Muscle of arm (tissue), 14 donors: ENCODE results near the gene FAM3C. TPM values are rescaled to one million over a fixed set of nuclear protein-coding genes. Genes with fewer than 3 reads are reported as not detected.
"Not testable (repeated sequence)": the region's sequence is repeated elsewhere in the genome, so short reads cannot be mapped to it uniquely, and the experiment has no call there.

ENCODE experiments used
- DNase-seq: peaks from one replicate; pipeline ENCODE4 v3.0.0-alpha.2; 2013
- long read RNA-seq, 11 donors: transcript quantifications; one replicate each; lab custom pipeline, GENCODE V29; 2026
- polyA plus RNA-seq, 12 donors: library from polyadenylated mRNA; unstranded; fragments of 120-200 nt; gene quantifications; one replicate each; pipeline ENCODE4 v1.2.1, GENCODE V29; 2013; ENCODE audit not compliant: insufficient read length in 12 of 12

Gene FAM3C, protein sequence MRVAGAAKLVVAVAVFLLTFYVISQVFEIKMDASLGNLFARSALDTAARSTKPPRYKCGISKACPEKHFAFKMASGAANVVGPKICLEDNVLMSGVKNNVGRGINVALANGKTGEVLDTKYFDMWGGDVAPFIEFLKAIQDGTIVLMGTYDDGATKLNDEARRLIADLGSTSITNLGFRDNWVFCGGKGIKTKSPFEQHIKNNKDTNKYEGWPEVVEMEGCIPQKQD
- 100 to 1,000 TPM in 6 of 12 donors, 10 to 100 TPM in 5, not detected in 1; 81.2 to 138 (median 105) TPM for polyA plus RNA-seq
- long read RNA-seq, donor 1, transcript FAM3C-201 (10 exons, 2,508 nt): major isoform, 40 of 56 reads
- long read RNA-seq, donor 1, transcript FAM3C-204 (2 exons, 567 nt): minor isoform, 11 of 56 reads
- long read RNA-seq, donor 1, partial matches to known transcripts: 5 of 56 reads
- long read RNA-seq, donor 1, other reads (novel, unspliced or antisense): 0 of 56 reads
- long read RNA-seq, donor 2, transcript FAM3C-201 (10 exons, 2,508 nt): major isoform, 33 of 77 reads
- long read RNA-seq, donor 2, partial matches to known transcripts: 36 of 77 reads
- long read RNA-seq, donor 2, other reads (novel, unspliced or antisense): 6 of 77 reads
- long read RNA-seq, donor 3, transcript FAM3C-201 (10 exons, 2,508 nt): major isoform, 23 of 26 reads
- long read RNA-seq, donor 3, partial matches to known transcripts: 0 of 26 reads
- long read RNA-seq, donor 3, other reads (novel, unspliced or antisense): 0 of 26 reads
- long read RNA-seq, donor 4, transcript FAM3C-201 (10 exons, 2,508 nt): major isoform, 14 of 16 reads
- long read RNA-seq, donor 4, partial matches to known transcripts: 0 of 16 reads
- long read RNA-seq, donor 4, other reads (novel, unspliced or antisense): 0 of 16 reads
- long read RNA-seq, donor 5, transcript FAM3C-201 (10 exons, 2,508 nt): major isoform, 39 of 40 reads
- long read RNA-seq, donor 5, partial matches to known transcripts: 0 of 40 reads
- long read RNA-seq, donor 5, other reads (novel, unspliced or antisense): 0 of 40 reads
- long read RNA-seq, donor 6, transcript FAM3C-201 (10 exons, 2,508 nt): major isoform, 19 of 20 reads
- long read RNA-seq, donor 6, partial matches to known transcripts: 0 of 20 reads
- long read RNA-seq, donor 6, other reads (novel, unspliced or antisense): 0 of 20 reads
- long read RNA-seq, donor 7, transcript FAM3C-201 (10 exons, 2,508 nt): major isoform, 17 of 20 reads
- long read RNA-seq, donor 7, partial matches to known transcripts: 0 of 20 reads
- long read RNA-seq, donor 7, other reads (novel, unspliced or antisense): 0 of 20 reads
- long read RNA-seq, donor 8, transcript FAM3C-201 (10 exons, 2,508 nt): major isoform, 49 of 57 reads
- long read RNA-seq, donor 8, partial matches to known transcripts: 0 of 57 reads
- long read RNA-seq, donor 8, other reads (novel, unspliced or antisense): 5 of 57 reads
- long read RNA-seq, donor 9, transcript FAM3C-201 (10 exons, 2,508 nt): major isoform, 23 of 24 reads
- long read RNA-seq, donor 9, partial matches to known transcripts: 0 of 24 reads
- long read RNA-seq, donor 9, other reads (novel, unspliced or antisense): 0 of 24 reads
- long read RNA-seq, donor 10, transcript FAM3C-201 (10 exons, 2,508 nt): major isoform, 40 of 44 reads
- long read RNA-seq, donor 10, partial matches to known transcripts: 0 of 44 reads
- long read RNA-seq, donor 10, other reads (novel, unspliced or antisense): 0 of 44 reads
- long read RNA-seq, donor 11, transcript FAM3C-201 (10 exons, 2,508 nt): major isoform, 43 of 45 reads
- long read RNA-seq, donor 11, partial matches to known transcripts: 0 of 45 reads
- long read RNA-seq, donor 11, other reads (novel, unspliced or antisense): 0 of 45 reads

GRCh38 chr7:121395961-121396757, at the start of gene FAM3C:
FAM3C (minus strand) TSS chr7:121396308; CDS start chr7:121382969, 13,339 bp downstream.
- peak; percentile 90 for DNase-seq

GRCh38 chr7:121442845-121443244, 46.7 kb upstream of the FAM3C start:
- no peak for DNase-seq

DNA sequence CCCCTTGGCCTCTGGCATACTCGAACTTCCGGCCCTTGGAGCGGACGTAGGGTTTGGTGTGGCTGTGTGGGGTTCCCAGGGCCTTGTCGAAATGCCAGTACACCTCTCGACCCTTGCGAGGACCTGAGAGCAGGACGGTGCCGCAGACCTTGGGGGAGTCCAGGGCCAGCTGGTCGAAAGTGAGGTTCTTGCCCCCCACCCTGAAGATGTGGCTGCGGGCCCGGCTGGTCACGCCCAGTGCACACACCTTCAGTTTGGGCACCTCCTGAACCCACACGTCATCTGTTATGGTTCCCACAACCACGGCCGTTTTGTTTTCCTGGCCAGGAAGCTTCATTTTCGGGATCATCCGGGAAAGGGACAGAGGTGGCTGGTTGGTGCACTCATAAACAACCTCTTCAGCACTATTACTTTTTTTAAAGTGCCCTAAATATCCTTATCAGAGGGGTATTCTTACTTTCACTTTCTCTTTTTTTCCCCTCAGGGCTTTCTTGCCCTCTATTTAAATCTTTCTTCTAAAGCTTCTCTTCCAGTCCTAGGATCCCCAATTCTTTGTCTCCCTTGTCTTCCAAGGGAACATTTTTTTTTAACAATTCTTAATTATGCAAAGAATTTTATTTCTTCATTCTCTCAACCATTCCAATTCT, 44.9 kb upstream of the FAM3C start:
- no peak for DNase-seq

GRCh38 chr7:121438043-121438955, 42.2 kb upstream of the FAM3C start:
- DNase-seq: not testable (repeated sequence)

DNA sequence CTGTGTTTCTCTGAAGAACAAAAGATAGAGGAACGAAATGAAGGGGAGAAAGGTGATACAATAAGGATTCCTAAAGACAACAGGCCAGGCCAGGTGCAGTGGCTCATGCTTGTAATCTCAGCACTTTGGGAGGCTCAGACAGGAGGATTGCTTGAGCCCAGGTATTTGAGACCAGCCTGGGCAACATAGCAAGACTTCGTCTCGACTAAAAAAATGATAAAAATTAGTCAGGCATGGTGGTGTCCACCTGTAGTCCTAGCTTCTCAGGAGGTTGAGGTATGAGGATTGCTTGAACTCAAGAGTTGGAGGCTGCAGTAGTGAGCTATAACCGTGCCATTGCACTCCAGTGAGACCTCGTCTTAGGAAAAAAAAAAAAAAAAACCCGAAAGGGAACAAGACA, 41.4 kb upstream of the FAM3C start:
- DNase-seq: no peak

- DNase-seq: no peak
These were observed 40.6 kb upstream of the FAM3C start for GRCh38 chr7:121436688-121437087.

- no peak for DNase-seq
These were observed 40.0 kb upstream of the FAM3C start for GRCh38 chr7:121436136-121436535.

GRCh38 chr7:121433775-121434174, 37.7 kb upstream of the FAM3C start:
- no peak for DNase-seq

DNA sequence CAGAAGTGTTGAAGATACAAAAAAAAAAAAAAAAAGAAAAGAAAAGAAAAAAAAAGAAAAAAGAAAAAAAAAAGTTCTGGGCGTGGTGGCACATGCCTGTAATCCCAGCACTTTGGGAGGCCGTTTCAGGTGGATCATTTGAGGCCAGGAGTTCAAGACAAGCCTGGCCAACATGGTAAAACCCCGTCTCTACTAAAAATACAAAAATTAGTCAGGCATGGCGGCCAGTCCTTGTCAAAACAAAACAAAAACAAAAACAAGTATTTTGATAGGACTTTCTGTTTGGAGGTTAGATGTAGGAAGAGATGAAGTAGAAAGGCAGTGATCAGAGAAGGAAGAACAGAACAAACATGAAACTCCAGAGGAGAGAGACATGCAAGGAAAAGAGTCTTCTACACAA, 36.4 kb upstream of the FAM3C start:
- not testable (repeated sequence) for DNase-seq

GRCh38 chr7:121431996-121432395, 35.9 kb upstream of the FAM3C start:
- DNase-seq: no peak

DNA sequence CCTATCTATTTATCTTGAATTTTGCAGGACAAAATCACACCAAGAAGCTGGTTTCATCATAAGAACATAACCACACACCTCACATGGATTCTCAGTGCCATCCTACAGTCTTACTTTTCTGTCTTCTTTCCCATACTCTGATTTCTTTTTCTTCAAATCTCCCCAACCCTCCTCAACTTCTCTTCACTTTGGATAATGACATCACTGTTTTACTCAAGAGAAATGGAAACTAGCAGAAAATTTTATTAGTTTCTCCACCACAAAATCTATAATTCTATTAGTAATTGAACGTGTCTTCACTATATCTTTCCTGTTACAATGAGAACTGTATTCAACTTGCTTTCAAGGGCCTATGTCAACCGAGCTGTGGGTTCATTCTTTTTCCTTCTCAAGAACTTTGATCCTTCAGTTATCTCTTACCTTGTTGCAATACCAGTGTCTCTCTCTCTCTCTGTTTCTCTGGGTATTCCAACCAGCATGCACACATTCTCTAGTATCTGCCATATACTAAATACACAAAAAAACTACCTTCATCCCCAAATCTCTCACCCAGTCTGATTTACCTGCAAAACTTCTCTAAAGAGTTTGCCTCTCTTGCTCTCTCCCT, 35.4 kb upstream of the FAM3C start:
- DNase-seq: no peak

DNA sequence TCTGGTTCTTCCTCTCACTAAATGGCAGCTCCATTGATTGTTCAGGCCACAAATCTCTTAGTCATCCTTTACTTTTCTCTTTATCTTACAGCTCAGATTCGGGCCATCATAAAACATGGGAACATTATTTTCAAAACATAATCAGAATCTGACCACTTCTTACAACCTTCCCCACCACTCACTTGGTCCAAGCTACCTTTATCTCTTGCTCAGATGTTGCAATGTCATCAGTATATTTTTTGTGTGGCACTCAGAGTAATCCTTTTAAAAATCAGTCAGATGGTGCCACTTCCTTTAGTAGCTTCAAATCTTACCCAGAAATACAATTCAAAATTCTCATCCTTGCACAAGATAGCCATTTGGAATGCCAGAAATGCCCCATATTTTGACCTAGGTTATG, 34.5 kb upstream of the FAM3C start:
- DNase-seq: no peak

DNA sequence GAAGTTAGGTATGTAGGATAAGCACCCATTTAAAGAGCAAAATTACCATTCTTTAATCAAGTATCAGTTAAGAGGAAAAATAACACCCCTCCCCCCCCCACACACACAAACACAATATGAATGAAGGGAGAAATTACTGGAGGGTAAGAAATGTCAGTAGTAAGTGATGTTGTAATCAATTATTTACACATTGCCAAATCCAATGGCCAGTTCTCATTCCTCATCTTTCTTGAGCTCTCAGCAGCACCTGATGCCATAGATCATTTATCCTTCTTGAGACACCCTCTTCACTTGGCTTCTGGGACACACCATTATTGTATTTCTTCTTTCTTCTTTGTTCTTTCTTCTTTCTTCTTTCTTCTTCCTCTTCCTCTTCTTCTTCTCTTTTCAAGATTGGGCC, 33.7 kb upstream of the FAM3C start:
- no peak for DNase-seq

- DNase-seq: no peak
These were observed 32.9 kb upstream of the FAM3C start for GRCh38 chr7:121428855-121429489.

GRCh38 chr7:121421743-121422142, 25.6 kb upstream of the FAM3C start:
- DNase-seq: not testable (repeated sequence)

DNA sequence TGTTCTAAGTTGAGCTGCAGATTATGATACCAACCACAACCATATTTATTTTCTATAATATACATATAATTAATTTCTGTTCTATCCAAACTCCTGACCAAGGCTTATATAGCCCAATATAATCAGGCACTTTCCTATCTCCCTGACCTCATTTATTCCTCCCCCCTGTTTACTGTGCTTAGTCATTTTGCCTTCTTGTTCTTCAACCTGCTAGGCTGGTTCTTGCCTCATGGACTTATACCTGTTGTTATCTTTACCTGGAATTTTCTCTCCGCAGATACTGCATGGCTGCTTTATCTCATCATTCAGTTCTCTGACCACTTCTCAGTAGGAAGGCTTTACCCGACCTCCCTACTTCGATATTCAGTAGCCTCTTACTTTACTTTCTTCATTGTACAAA, 24.9 kb upstream of the FAM3C start:
- no peak for DNase-seq
